CD4-positive, alpha-beta T cell treated with Interleukin-4 for 4 hours (primary cell): Measurements from ENCODE around the gene E2F7.

Source experiments
- DNase-seq: peaks from one replicate; pipeline ENCODE4 v3.0.0-alpha.2; 2020

The E2F7 gene

DNA sequence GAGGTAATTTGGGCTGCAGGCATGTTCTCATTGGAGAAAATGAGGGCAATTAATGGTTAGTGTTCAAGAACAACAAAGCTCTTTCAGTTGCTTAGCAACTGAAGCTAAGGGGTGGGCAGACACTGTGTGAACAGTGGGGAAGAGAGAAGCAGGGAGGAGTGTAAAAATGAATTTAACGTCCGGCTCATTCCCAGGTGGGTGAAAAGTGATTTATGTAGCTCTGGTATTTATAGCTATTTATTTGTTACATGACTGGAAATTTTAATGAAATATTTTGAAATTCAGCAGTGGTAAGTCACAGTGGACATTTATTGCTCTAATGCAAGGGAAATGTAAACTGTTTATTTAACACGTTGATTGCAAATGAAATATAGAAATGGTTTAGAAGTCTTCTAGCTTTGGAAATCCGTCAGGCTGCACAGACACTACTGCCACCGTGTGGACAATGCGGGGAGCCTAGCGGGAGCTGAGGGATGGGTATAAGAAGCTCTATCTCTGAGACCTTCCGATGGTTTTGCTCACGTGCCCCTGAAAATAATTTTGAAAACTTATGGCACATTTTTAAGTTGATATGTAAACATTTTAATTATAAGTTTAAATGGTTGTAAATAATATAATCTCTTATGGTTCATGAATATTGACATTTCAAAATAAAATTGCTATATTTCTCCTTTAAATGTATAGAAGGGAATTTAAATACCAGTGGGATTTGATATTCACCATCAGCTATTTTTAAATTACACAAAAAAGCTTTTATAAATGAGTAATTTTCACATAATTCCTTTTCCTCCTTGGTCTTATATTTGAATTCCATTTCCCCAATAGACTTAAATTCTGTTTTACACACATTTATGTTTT, 54.4 kb downstream of the E2F7 start:
- peak; percentile 69 for DNase-seq

DNA sequence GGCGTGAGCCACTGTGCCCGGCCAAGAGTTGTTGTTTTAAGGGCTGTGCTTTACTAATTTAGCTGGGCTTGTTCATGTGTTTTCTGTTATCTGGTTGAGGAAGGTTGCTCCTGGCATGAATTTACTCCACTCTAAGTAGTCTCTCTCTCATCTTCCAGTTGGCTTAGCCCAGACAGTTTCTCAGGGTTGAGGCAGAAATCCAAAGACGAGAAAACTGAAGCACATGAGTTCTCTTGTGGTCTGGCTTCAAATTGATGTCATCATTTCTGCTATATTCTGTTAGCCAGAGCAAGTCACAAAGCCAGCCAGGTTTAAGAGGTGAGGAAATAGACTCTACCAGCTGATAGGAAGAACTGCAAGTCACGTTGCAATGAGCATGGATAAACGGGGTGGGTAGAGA, 57.9 kb downstream of the E2F7 start:
- DNase-seq = no peak

DNA sequence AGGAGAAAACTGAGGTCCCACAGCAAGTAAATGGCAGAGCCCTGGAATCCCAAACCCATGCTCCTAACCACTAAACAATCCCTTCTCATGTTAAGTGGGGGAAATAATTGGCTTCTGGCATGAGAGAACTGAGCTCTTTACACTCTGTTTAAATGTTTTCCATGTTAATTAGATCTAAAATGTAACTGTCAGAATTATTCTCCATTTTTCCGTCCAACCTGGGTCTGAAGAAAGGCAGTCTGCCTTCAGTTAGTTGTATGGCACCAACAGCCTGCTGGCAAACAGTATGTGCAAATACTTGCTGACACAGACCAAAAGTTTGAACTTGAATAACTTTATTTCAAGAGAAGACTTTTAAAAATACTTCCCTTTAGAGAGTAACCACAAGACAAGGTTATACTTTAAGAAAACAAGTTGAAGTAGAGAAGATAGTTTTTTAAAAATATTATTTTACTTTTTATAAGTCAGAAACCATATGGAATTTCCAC, 59.7 kb downstream of the E2F7 start:
- no peak for DNase-seq

DNA sequence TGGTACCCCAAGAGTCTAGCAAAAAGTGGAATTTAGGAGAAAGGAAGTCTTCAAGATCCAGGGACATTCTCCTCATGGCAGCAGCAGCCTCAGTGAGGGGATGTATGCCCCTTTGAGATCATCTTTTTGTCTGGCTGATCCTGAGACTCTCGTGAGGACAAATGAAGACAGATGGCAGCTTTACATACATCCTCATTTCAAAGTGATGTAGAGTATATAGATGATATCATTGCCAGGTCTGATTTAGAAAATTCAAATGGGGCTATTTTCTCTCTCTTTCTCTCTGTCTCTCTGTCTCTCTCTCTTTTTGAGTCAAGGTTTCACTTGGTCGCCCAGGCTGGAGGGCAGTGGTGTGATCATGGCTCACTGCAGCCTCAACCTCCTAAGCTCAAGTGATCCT, 61.5 kb downstream of the E2F7 start:
- no peak for DNase-seq

DNA sequence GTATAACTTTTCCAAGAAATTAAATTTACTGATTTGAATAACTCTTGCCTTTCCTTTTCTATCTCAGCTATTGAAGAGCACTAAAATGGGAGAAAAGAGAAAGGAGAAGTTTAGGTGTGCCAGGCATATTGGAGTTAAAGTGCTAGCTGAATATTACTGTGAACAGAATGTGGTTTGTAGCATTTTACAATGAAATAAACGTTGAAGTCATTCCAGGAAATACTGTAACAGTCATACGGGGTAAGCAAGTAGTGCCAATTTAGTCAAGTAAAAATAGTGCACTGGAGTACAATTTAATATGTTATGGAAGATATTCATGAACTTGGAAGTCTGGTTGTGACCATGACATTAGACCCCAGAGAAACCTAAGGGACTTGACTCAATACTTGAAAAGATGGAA, 62.1 kb downstream of the E2F7 start:
- DNase-seq = no peak

DNA sequence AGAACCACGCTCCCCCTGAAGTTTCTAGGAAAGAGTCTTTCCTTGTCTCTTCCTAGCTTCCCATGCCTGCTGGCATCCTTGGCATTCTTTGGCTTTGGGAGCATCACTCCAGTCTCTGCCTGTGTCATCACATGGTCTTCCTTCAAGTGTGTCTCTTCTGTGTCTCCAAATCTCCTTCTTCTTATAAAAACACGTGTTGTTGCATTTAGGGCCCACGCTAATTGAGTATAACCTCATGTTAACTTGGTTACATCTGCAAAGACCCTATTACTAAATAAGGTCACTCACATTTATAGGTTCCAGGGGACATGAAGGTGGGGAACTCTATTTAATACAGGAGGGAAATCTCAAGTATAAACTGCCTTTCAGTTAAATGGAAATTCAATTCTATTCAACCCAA, 63.0 kb downstream of the E2F7 start:
- no peak for DNase-seq

DNA sequence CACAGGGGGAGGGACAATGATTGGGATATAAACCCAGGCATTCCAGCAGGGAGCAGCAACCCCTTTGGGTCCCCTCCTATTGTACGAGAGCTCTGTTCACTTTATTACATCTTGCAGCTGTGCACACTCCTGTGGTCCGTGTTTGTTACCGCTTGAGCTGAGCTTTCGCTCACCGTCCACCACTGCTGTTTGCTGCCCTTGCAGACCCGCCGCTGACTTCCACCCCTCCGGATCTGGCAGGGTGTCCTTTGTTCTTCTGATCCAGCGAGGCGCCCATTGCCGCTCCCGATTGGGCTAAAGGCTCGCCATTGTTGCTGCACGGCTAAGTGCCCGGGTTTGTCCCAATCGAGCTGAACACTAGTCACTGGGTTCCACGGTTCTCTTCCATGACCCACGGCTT, 64.1 kb downstream of the E2F7 start:
- no peak for DNase-seq

DNA sequence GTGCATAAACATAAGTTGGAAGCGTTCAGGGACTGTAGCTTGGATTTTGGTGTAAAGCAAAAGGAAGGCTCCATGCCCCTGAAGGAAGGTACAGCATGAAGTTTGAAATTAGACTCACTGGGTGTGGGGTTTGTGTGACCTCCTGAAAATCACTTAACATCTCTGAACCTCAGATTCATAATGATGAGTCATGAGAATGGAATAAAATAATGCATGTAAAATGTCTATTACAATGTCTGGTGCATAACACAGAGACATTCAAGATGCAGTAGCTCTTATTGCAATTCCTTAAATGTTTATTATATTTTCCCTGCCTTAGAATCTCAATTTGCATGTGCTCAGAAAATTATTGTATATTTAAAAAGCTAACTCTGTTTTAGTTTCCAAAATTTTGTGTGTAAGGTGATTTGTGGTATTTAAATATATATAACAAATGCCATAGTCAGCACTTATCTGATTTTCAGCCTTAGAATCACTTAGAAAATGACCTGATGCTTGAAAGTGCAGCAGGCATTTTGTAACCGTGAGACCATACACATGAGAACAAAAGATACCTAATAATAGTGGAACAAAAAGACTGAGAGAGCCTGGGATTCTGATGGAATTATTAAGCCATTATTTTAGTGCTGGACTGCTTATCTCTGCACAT, 66.3 kb downstream of the E2F7 start:
- no peak for DNase-seq

DNA sequence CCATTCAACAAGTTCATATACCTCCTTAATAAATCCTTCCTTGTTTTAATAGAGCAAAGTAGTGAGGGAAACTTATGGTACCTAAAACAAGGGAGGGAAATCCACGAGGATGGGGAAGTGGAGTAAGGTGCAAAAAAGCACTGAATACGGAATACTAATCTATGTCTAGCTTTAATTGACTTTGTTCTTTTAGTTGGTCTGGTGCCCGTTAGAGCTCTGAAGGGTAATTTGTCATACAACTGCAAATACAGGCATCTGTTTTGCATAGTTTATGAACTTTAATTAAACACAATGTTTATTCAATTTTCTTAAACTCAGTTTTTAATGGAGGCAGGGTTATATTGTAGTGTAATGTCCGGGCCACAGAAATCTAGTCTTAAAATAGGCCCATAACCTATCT, 67.0 kb downstream of the E2F7 start:
- no peak for DNase-seq

DNA sequence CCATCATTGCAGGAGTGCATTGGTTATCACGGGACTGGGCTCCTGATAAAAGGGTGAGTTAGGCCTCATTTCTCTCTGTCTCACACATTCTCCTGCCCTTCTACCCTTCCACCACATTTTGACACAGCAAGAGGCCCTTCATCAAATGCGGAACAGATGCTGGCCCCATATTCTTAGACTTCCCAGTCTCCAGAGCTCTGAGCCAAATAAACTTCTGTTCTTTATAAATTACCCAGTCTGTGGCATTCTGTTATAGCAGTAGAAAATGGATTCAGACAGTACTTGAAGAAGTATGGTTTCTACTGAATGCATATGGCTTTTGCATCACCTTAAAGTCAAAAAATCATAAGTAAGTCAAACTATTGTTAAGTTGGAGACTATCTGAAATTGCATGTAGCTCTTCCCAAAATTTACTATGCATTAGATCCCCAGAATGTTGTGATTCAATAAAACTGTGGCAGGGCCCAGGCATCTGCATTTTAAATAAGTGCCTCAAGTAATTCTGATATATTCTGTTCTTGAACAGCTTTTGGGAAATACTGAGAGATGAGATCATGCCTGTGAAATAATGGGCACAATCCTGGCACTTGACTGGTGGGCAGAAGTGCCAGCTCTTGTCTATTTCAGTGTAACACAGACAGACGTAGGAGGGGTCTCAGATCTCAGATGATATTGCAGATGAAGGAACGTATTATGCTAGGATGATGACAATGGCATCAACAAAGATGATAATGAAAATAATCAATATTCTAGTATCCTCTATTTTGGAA, 68.2 kb downstream of the E2F7 start:
- DNase-seq = no peak

DNA sequence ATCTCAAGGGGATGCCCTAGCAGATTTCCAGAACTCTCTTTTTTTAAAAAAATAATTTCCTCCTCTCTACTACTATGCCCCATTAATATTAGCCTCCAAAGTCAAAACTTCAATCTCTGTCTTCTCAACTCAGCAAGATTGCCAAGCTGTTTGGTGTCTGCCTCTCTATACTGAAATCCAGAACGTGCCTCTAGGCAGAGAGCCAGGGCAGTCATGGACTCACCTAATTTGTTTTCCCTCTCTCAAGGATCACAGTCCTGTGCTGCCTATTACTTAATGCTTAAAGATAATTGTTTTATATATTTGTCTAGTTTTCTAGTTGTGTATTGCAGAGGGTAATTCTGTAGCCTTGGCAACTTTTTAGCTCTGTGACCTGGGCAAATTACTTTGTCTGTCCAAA, 74.7 kb downstream of the E2F7 start:
- no peak for DNase-seq

DNA sequence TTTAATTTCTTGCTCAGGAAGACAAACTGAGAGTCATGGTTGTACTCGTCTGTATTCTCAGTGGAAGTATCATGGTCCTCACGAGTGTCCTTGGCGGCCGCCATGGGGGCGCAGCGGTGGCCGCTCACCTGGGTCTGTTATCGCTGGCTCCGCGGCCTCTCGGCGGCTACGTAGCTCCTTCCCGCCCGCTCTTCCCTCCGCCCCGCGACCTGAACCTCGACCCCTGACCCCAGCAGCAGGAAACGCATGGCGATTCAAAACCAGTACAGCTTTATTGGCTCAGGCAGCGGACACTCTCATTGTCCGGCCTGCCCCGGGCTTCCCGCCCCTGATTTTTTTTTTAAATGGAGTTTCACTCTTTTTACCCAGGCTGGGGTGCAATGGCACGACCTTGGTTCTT, 80.8 kb downstream of the E2F7 start:
- no peak for DNase-seq

DNA sequence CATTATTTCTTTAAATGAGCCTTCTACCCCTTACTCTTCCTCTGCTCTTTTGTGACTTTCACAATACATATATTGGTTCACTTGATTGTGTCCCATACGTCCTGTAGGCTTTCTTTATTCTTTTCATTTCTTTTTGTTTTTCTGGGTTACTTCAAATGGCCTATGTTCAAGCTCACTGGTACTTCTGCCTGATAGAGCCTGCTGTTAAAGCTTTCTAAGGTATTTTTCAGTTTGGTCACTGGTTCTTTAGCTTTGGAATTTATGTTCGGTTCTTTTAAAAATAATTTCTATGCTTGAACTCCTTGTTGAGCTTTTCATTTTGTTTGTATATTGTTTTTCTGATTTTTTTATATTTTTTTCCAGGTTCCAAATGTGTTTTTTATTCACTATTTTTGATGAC, 81.9 kb downstream of the E2F7 start:
- DNase-seq = no peak

DNA sequence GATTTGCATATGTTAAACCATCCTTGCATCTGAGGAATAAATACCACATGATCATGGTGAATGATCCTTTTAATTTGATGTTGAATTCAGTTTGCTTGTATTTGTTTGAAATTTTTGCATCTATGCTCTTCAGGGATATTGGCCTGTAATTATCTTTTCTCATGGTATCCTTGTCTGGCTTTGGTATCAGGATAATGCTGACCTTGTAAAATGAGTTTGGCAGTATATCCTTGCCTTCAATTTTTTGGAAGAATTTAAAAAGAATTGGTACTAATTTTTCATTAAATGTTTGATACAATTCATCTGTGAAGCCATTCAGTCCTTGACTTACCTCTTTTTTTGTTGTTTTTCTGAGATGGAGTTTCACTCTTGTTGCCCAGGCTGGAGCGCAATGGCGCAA, 85.2 kb downstream of the E2F7 start:
- no peak for DNase-seq

DNA sequence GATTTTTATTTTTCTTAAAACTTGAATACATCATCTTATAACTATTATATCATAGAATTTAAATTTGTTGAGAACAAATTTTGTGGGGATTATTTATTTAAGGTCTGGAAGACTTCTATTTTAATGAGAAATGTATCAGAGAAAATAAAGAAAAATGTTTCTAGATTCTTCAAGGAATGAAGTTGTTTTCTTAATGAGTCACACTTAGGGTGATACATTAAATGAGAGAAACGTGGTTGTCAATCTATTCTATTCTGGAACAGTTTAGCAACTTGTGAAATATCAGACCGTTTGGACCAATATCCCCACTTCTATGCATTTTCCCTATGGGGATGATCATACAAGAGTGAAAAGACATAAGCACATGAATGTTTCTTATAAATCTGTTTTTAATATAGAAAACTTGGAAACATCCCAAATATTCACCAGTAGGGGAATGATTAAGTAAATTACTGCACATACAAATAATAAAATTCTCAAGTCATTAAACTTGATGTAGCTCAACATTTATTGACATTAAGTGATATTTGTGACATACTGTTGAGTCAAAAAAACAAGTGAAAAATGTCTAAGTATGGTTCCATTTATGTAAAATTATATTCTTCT, 88.5 kb downstream of the E2F7 start:
- no peak for DNase-seq
